ENCODE data around the gene WDR81.

GRCh38 chr17:1705004-1705403, 19.5 kb upstream of the WDR81 start:
- TF ChIP-seq POLR2AphosphoS5 (IDR thresholded peaks at IDR 0.05) (no peak), EP300 (IDR thresholded peaks at IDR 0.05) (no peak), CTCF (IDR thresholded peaks at IDR 0.05) (no peak)
